ENCODE data around the gene DBF4B.

DBF4B gene

DNA sequence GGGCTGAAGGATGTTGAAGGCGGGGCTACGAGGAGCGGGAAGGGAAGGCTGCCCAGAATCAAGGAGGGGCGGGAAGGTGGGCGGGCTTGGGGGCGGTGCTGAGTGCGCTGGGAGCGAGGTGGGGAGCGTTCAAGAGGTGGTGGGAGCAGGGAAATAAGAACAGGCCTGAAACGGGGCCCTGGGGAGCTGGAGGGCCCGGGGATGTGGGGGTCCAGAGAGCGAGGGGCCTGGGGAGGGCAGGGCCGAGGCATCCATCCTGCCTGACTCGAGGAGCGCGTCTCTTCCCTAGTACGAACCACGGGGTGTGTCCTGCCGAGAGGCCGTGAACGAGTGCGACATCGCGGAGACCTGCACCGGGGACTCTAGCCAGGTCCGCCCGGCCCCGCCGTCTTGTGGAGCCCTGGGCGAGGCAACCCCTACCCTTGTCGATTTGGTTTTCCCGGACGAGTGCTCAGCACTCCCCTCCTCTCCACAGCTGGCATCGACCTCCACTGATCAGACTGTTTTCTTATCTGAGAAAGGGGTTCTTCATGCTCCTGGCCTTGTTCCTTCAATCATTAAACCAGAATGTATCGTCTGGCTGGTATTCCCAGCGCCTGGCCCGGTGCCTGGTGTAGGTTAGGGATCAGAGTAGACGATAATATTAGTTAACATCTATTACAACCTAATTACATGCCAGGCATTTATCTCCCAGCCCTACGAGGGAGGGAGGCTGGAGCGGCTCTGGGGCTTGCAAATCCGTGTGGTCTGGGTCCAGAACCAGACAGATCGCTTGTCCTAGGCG lies 67.6 kb downstream of the DBF4B start:
- TF ChIP-seq, protein P1, sequence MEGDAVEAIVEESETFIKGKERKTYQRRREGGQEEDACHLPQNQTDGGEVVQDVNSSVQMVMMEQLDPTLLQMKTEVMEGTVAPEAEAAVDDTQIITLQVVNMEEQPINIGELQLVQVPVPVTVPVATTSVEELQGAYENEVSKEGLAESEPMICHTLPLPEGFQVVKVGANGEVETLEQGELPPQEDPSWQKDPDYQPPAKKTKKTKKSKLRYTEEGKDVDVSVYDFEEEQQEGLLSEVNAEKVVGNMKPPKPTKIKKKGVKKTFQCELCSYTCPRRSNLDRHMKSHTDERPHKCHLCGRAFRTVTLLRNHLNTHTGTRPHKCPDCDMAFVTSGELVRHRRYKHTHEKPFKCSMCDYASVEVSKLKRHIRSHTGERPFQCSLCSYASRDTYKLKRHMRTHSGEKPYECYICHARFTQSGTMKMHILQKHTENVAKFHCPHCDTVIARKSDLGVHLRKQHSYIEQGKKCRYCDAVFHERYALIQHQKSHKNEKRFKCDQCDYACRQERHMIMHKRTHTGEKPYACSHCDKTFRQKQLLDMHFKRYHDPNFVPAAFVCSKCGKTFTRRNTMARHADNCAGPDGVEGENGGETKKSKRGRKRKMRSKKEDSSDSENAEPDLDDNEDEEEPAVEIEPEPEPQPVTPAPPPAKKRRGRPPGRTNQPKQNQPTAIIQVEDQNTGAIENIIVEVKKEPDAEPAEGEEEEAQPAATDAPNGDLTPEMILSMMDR (IDR thresholded peaks at IDR 0.05; ENCODE audit: control extremely low read depth, extremely low read depth, low read depth, missing control alignments): no peak
- POLR2A ChIA-PET: interaction anchor here (0.8 kb wide), 1 partner anchor 373 kb away, joined by 8 read pairs; no protein-coding TSS in a partner anchor
- DNase-seq (ENCODE audit: extremely low spot score): no peak
- CTCF ChIA-PET: interaction anchor here (0.6 to 17.1 kb wide), 29 partner anchors 8 to 422 kb away, joined by 3 to 454 read pairs (median 4); partner anchors contain the start of genes ACBD4 and HIGD1B

GRCh38 chr17:44776628-44777393 lies 68.3 kb downstream of the DBF4B start:
- TF ChIP-seq, protein P1 (IDR thresholded peaks at IDR 0.05; ENCODE audit: control extremely low read depth, extremely low read depth, low read depth, missing control alignments): no peak
- DNase-seq (ENCODE audit: extremely low spot score): no peak
- CTCF ChIA-PET: interaction anchor here (0.9 to 17.1 kb wide), 14 partner anchors 14 to 421 kb away, joined by 3 to 454 read pairs (median 8); partner anchors contain the start of gene ACBD4
- POLR2A ChIA-PET: interaction anchor here (0.8 kb wide), 1 partner anchor 372 kb away, joined by 8 read pairs; no protein-coding TSS in a partner anchor

DNA sequence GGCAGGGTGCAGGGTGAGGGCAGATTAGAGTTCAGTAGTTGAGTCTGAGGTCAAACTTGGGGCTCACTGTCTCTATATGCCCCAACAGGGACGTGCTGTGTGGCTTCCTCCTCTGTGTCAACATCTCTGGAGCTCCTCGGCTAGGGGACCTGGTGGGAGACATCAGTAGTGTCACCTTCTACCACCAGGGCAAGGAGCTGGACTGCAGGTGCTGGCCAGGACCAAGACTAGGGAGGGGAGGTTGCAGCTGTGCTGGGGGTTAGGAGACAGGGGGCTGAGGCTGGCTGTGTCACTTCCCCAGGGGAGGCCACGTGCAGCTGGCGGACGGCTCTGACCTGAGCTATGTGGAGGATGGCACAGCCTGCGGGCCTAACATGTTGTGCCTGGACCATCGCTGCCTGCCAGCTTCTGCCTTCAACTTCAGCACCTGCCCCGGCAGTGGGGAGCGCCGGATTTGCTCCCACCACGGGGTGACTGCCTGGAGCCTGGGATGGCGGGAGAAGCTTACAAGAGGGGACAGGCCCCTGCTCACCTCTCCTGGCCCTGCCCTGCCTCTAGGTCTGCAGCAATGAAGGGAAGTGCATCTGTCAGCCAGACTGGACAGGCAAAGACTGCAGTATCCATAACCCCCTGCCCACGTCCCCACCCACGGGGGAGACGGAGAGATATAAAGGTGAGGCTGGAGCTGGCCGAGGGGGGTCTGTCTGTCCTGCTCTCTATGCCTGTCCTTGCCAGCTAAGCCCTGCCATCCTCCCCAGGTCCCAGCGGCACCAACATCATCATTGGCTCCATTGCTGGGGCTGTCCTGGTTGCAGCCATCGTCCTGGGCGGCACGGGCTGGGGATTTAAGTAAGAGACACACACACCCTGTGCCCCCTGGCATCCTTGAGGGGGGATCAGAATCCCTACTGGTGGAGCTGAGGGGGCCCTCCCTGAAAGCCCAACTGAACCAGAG lies 69.2 kb downstream of the DBF4B start:
- TF ChIP-seq, protein P1 (IDR thresholded peaks at IDR 0.05; ENCODE audit: control extremely low read depth, extremely low read depth, low read depth, missing control alignments): no peak
- no peak for DNase-seq (ENCODE audit: extremely low spot score)
- POLR2A ChIA-PET: interaction anchor here (0.6 kb wide), 1 partner anchor 38 kb away, joined by 4 read pairs; no protein-coding TSS in a partner anchor
- CTCF ChIA-PET: interaction anchor here (0.8 to 17.1 kb wide), 24 partner anchors 14 to 420 kb away, joined by 3 to 454 read pairs (median 8); partner anchors contain the start of gene ACBD4

DNA sequence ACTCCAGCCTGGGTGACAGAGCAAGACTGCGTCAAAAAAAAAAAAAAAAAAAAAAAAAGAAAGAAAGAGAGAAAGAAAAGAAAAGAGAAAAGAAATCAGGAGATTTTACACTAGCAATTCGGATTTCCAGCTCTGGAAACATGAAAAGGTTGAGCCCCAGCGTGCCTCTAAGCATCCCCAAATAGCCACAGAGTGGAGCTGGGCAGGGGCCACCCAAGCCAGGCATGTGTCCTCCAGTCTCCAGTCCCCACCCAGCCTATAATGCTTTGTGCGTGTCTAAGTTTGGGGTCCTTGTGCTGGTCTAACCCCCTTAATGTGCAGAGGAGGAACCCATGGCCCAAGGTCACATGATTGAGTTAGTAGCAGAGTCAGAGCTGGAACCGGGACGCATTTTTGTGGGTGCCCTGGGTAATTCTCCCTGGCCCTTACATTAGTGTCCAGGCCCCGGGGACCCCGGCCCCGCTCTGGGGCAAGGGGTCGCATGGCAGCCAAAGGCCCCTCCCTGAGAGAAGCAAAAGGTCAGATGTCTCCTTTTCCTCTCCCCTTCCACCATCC lies 70.3 kb downstream of the DBF4B start:
- ChIA-PET CTCF (interaction anchor here (0.6 to 17.1 kb wide), 42 partner anchors 8 to 371 kb away, joined by 3 to 454 read pairs (median 5); partner anchors contain the start of genes ACBD4, ADAM11 and DBF4B), POLR2A (interaction anchor here (0.6 kb wide), 1 partner anchor 39 kb away, joined by 4 read pairs; no protein-coding TSS in a partner anchor)
- DNase-seq (ENCODE audit: extremely low spot score): no peak
- TF ChIP-seq, protein P1 (IDR thresholded peaks at IDR 0.05; ENCODE audit: control extremely low read depth, extremely low read depth, low read depth, missing control alignments): no peak

DNA sequence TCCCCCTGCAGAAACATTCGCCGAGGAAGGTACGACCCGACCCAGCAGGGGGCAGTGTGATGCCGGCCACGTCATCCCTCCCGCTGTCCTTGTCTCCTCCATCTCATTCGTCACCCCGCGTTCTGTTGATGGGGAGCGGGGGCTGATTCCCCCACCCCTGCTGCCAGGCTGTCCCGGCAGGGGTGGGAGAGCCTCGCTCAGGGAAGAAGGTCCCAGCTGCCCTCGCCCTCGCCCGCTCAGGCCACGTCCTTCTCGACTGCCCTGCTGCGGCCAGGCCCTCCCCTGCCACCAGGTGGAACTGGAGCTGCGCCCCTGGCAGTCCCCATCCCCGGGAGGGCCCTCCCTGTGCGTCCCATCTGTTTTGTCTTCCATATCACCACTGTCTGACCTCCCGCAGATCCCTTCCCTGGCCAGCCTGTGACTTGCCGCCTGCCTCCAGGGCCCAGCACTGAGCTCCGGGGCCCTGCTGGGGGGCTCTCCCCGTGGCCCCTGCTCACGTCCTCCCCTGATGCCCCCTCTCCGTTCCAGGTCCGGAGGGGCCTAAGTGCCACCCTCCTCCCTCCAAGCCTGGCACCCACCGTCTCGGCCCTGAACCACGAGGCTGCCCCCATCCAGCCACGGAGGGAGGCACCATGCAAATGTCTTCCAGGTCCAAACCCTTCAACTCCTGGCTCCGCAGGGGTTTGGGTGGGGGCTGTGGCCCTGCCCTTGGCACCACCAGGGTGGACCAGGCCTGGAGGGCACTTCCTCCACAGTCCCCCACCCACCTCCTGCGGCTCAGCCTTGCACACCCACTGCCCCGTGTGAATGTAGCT lies 71.0 kb downstream of the DBF4B start:
- POLR2A ChIA-PET: no interaction called here
- peak; percentile 89 for DNase-seq (ENCODE audit: extremely low spot score)
- CTCF ChIA-PET: interaction anchor here (0.6 to 17.1 kb wide), 53 partner anchors 9 to 370 kb away, joined by 3 to 454 read pairs (median 5); partner anchors contain the start of genes ACBD4, ADAM11, DBF4B and HIGD1B
- TF ChIP-seq, protein P1 (IDR thresholded peaks at IDR 0.05; ENCODE audit: control extremely low read depth, extremely low read depth, low read depth, missing control alignments): peak; percentile 91
